OCI-LY3 (cell line): ENCODE data around the gene ORC3.

Source experiments
- CTCF ChIP-seq: fragments of 200-600, 300-600 bp; sonication (generic); IDR thresholded peaks from 2 replicates; pipeline ENCODE4 v1.5.1; 2014; ENCODE audit warnings: antibody characterized with exemption, low read length, low read depth
- EZH2phosphoT487 ChIP-seq: fragments of 200-600 bp; shearing (Covaris generic); IDR thresholded peaks from 2 replicates; pipeline ENCODE4 v1.6.1; 2018; ENCODE audit warnings: antibody characterized with exemption, mixed run types, low read depth

- no peak for TF ChIP-seq CTCF
- TF ChIP-seq EZH2phosphoT487, result no peak
These were observed 71.1 kb downstream of the ORC3 start for GRCh38 chr6:87661016-87661415.
